HEK293T (cell line): ENCODE data around the gene S100A13.

Source experiments
- CTCF ChIA-PET: fragments of 350-600 bp; formaldehyde crosslinking; extraction: SDS; loops from one replicate; lab custom pipeline; 2021; ENCODE audit warnings: antibody characterized with exemption, inconsistent platforms; lab: Yijun Ruan, JAX
- POLR2A ChIA-PET: fragments of 350-600 bp; formaldehyde crosslinking; extraction: SDS; loops from one replicate; lab custom pipeline; 2020; ENCODE audit warnings: antibody characterized with exemption, inconsistent platforms; lab: Yijun Ruan, JAX
- DNase-seq: peaks from one replicate; pipeline ENCODE4 v3.0.0; 2012; ENCODE audit warnings: mixed read lengths; ENCODE audit errors: extremely low spot score
- ARNT ChIP-seq: fragments of 450-650 bp; IDR thresholded peaks from 2 replicates; pipeline ENCODE4 v1.6.1; 2017; ENCODE audit warnings: mild to moderate bottlenecking
- BHLHE40 ChIP-seq: fragments of 450-650 bp; IDR thresholded peaks from 2 replicates; pipeline ENCODE4 v1.6.1; 2016; ENCODE audit warnings: mild to moderate bottlenecking, moderate library complexity, borderline replicate concordance
- CTBP1 ChIP-seq: fragments of 450-650 bp; IDR thresholded peaks from 2 replicates; pipeline ENCODE4 v1.6.1; 2016; ENCODE audit warnings: borderline replicate concordance
- ELF4 ChIP-seq: fragments of 450-650 bp; IDR thresholded peaks from 2 replicates; pipeline ENCODE4 v1.6.1; 2017; ENCODE audit warnings: antibody characterized with exemption
- FOXA1 ChIP-seq: fragments of 450-650 bp; IDR thresholded peaks from 2 replicates; pipeline ENCODE4 v1.6.1; 2016; ENCODE audit warnings: mild to moderate bottlenecking
- FOXK2 ChIP-seq: fragments of 450-650 bp; IDR thresholded peaks from 2 replicates; pipeline ENCODE4 v1.6.1; 2016; ENCODE audit warnings: mild to moderate bottlenecking
- FOXM1 ChIP-seq: fragments of 450-650 bp; IDR thresholded peaks from 2 replicates; pipeline ENCODE4 v1.6.1; 2017; ENCODE audit warnings: mild to moderate bottlenecking, borderline replicate concordance
- HDGF ChIP-seq: fragments of 450-650 bp; IDR thresholded peaks from 2 replicates; pipeline ENCODE4 v1.6.1; 2017; ENCODE audit warnings: antibody characterized with exemption, borderline replicate concordance
- L3MBTL2 ChIP-seq: fragments of 450-650 bp; conservative IDR thresholded peaks from 2 replicates; pipeline ENCODE4 v1.6.1; 2016; ENCODE audit warnings: mild to moderate bottlenecking
- LEF1 ChIP-seq: fragments of 450-650 bp; IDR thresholded peaks from 2 replicates; pipeline ENCODE4 v1.6.1; 2017; ENCODE audit warnings: mild to moderate bottlenecking, borderline replicate concordance
- NFRKB ChIP-seq: fragments of 450-650 bp; IDR thresholded peaks from 2 replicates; pipeline ENCODE4 v1.6.1; 2016; ENCODE audit warnings: mild to moderate bottlenecking, moderate library complexity
- SP1 ChIP-seq: fragments of 450-650 bp; IDR thresholded peaks from 2 replicates; pipeline ENCODE4 v1.6.1; 2017
- SUZ12 ChIP-seq: fragments of 450-650 bp; IDR thresholded peaks from 2 replicates; pipeline ENCODE4 v1.6.1; 2016; ENCODE audit warnings: mild to moderate bottlenecking
- TARDBP ChIP-seq: fragments of 450-650 bp; IDR thresholded peaks from 2 replicates; pipeline ENCODE4 v1.6.1; 2016
- ZNF384 ChIP-seq: fragments of 450-650 bp; IDR thresholded peaks from 2 replicates; pipeline ENCODE4 v1.6.1; 2016
- TF ChIP-seq, protein P1 (sequence below): fragments of 450-650 bp; IDR thresholded peaks from 2 replicates; pipeline ENCODE4 v1.6.1; 2016

Gene S100A13

DNA sequence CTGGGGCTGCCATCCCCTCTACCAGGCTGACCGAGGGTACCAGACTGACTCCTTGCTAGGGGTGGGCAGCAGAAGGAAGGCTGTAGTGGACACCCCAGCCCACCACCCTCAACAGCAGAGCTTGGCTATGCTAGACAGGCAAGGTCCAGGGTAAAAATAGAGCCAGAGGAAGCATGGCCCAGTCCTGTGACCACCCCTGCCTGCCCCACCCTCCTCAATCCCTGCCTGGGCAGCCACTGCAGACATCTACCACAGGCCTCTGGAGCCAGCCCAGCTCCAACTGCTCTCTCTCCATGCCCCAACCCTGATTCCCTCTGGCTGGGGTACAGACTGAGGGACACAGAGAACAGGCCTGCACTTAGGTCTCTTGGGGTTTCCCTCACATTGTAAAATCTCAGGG, 2.7 kb upstream of the S100A13 start:
- ChIA-PET CTCF (no interaction called here), POLR2A (interaction anchor here (0.8 to 2.2 kb wide), 4 partner anchors 17 to 360 kb away, joined by 3 to 7 read pairs (median 4); no protein-coding TSS in a partner anchor)
- DNase-seq = no peak
- no peak for TF ChIP-seq L3MBTL2
- TF ChIP-seq FOXK2 = no peak
- no peak for TF ChIP-seq ARNT
- no peak for TF ChIP-seq FOXM1
- no peak for TF ChIP-seq SUZ12
- TF ChIP-seq HDGF = no peak
- no peak for TF ChIP-seq CTBP1
- no peak for TF ChIP-seq ELF4
- TF ChIP-seq, protein P1, sequence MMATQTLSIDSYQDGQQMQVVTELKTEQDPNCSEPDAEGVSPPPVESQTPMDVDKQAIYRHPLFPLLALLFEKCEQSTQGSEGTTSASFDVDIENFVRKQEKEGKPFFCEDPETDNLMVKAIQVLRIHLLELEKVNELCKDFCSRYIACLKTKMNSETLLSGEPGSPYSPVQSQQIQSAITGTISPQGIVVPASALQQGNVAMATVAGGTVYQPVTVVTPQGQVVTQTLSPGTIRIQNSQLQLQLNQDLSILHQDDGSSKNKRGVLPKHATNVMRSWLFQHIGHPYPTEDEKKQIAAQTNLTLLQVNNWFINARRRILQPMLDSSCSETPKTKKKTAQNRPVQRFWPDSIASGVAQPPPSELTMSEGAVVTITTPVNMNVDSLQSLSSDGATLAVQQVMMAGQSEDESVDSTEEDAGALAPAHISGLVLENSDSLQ = no peak
- no peak for TF ChIP-seq ZNF384
- no peak for TF ChIP-seq LEF1
- no peak for TF ChIP-seq NFRKB
- TF ChIP-seq BHLHE40 = no peak
- TF ChIP-seq FOXA1 = no peak

DNA sequence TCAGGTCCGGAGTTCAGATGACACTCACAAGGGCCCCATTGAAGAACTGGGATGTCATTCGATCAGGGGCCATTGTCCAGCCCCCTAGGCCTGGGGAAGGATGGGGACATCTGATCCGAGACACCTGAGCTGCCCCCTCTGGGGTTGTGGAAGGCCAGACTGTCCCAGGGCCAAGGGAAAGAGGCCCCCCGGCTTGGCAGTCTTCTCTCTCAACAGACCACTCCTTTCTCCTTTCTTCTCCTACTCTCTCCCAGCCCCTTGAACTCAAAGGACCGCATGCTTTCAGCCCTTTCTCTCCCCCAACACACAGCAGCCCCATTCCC, 2.0 kb upstream of the S100A13 start:
- ChIA-PET POLR2A (interaction anchor here (1.0 to 2.2 kb wide), 2 partner anchors 18 to 61 kb away, joined by 3 to 7 read pairs; no protein-coding TSS in a partner anchor), CTCF (interaction anchor here (2.3 kb wide), 1 partner anchor 43 kb away, joined by 9 read pairs; no protein-coding TSS in a partner anchor)
- TF ChIP-seq L3MBTL2 (no peak), SUZ12 (no peak), HDGF (no peak), FOXK2 (no peak), SP1 (no peak), ARNT (no peak), LEF1 (no peak), NFRKB (no peak), CTBP1 (no peak), ELF4 (no peak), ZNF384 (no peak), BHLHE40 (no peak)
- DNase-seq = no peak

DNA sequence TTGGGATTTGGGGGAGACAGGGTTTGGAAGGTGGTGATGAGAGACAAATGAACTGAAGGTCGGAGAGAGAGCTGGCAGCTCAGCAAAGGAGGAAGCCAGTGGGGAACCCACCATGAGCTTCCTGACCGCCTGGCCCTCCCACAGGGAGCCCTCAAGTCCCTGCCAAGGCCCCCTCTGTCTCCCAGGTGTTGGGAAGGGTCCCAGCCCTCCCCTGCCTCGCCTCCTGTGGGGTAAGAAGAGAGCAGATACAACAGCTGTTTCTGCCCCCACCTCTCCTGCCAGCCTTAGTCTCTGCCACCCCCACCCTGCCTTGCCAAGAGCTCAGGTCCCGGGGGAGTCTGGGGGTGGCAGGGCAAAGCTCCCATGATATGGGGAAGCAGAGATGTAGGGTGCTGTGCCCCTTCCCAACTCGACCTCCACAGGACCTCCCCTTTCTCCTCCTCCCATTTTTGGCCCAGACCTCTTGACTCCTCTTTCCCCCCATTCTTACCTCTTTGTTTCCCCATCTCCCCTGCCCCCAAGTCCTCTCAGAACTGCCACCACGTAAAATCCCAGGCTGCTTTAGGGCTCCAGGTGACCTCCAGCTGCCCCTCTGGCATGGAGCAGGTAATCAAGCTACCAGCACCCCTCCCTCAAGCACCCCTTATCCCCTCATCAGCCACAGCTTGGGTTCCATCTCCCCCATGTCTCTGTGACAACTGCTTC, 1.5 kb upstream of the S100A13 start:
- POLR2A ChIA-PET = interaction anchor here (1.6 to 2.3 kb wide), 5 partner anchors 10 to 62 kb away, joined by 7 to 17 read pairs (median 8); no protein-coding TSS in a partner anchor
- CTCF ChIA-PET = interaction anchor here (2.3 to 2.7 kb wide), 2 partner anchors 14 to 43 kb away, joined by 9 to 27 read pairs; partner anchors contain the start of gene S100A14
- TF ChIP-seq ELF4 (no peak), BHLHE40 (no peak), SUZ12 (no peak)
- no peak for DNase-seq

DNA sequence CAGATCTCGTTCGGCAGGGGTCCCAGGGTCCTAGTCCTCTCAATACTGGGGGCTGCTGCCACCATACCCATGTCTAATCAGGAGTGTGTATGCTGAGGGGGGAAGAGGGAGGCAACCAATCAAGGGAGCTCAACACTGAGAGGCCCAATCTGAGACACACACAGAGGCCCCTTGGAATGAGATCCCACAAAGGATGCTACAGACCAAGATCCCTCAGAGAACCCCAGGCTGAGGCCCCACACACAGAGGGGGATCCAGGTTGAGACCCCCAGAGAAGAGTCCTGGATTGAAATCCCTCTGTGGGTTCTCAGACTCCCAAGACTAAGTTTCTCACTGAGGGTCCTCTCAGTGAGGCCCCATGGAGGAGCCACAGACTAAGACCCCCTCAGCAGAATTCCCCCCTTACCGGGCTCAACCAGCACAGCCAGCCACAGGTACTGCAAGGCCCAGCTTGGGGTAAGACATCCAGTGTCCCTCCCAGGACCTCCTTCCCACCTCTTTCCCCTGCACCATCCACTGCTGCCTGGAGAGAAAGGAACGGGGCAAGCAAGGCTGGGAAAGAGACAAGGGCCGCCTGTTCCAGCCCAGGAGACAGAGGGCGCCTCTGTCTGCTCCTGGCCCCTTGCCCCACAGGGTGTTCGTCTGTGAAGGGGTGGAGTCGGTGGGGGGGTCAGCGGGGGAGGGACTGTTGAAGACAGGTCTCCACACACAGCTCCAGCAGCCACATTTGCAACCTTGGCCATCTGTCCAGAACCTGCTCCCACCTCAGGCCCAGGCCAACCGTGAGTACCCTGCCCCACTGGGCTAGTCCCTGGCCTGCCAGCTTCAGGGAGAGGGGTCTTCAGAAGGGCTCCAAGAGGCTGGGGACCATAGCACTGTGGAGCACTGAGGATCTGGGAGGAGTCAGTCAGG, 666 bp upstream of the S100A13 start, which contains the start of gene S100A1:
Gene S100A1 (plus strand): TSS at position 720 of the 912 bp plus-strand sequence. CDS start 2,088 bp downstream, outside the sequence.
- POLR2A ChIA-PET = interaction anchor here (0.6 to 2.6 kb wide), 40 partner anchors 8 to 363 kb away, joined by 3 to 72 read pairs (median 6); partner anchors contain the start of genes CREB3L4, INTS3, RPS27 and S100A14
- CTCF ChIA-PET = interaction anchor here (0.8 to 2.7 kb wide), 29 partner anchors 10 to 273 kb away, joined by 3 to 27 read pairs (median 5); partner anchors contain the start of genes S100A14 and S100A16
- TF ChIP-seq TARDBP (no peak), HDGF (no peak), CTBP1 (no peak), FOXA1 (no peak), LEF1 (no peak), ELF4 (no peak), ZNF384 (no peak), ARNT (no peak), FOXK2 (no peak)
- TF ChIP-seq, protein P1 = no peak
- no peak for DNase-seq

DNA sequence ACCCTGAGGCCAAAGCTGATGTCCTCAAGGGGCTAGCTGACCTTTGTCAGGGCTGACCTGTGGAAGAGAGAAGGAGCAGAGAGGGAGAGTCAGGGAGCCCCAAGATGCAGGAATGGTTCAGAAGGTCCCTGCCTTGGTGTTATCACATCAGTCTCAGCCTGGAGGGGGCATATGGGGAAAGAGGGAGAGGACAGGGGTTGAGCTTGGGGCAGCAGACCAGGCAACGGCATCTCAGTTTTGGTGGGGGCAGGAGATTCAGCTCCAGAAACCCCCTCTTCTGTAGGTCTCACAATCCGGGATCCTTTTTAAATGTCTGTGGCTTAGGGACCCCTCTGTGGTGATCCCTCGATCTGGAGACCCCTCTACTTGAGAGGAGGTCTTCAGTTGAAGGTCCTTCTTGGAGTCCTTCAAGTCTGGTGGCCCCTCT, 815 bp downstream of the S100A13 start:
- no peak for TF ChIP-seq SUZ12
- TF ChIP-seq TARDBP = no peak
- no peak for TF ChIP-seq SP1
- no peak for TF ChIP-seq ARNT
- TF ChIP-seq FOXM1 = no peak
- TF ChIP-seq, protein P1 = no peak
- TF ChIP-seq FOXK2 = no peak
- no peak for TF ChIP-seq NFRKB
- TF ChIP-seq FOXA1 = no peak
- no peak for TF ChIP-seq CTBP1
- TF ChIP-seq ELF4 = no peak
- no peak for TF ChIP-seq LEF1
- TF ChIP-seq ZNF384 = no peak
- TF ChIP-seq HDGF = no peak
- TF ChIP-seq BHLHE40 = no peak
- ChIA-PET POLR2A (interaction anchor here (1.3 to 2.6 kb wide), 18 partner anchors 8 to 364 kb away, joined by 3 to 72 read pairs (median 8); partner anchors contain the start of genes CHTOP, RPS27, S100A14 and S100A16), CTCF (interaction anchor here (0.9 to 2.7 kb wide), 13 partner anchors 11 to 101 kb away, joined by 3 to 27 read pairs (median 8); partner anchors contain the start of genes ILF2 and S100A14)
- no peak for DNase-seq
